MM.1S (cell line): ENCODE data around the gene MTHFR.

ENCODE experiments used
- DNase-seq: peaks from one replicate; pipeline ENCODE4 v3.0.0-alpha.2; 2015
- H2AFZ ChIP-seq: fragments of 300-600 bp; sonication (generic); 2 replicates; pipeline ENCODE4 v1.6.0; 2016; ENCODE audit warnings: antibody characterized with exemption, low read length
- H3F3A ChIP-seq: fragments of 300-600 bp; sonication (generic); 2 replicates; pipeline ENCODE4 v1.6.1; 2016; ENCODE audit warnings: mild to moderate bottlenecking, antibody characterized with exemption, low read length, moderate library complexity, mixed read lengths; ENCODE audit not compliant: insufficient read depth
- H3K27ac ChIP-seq: fragments of 300-600 bp; sonication (generic); 2 replicates; pipeline ENCODE4 v1.5.1; 2016; ENCODE audit warnings: mild to moderate bottlenecking, low read length
- H3K27me3 ChIP-seq: fragments of 300-600 bp; sonication (generic); replicated peaks from 2 replicates; pipeline ENCODE4 v1.6.0; 2016; ENCODE audit warnings: low read length; ENCODE audit not compliant: insufficient read depth
- H3K36me3 ChIP-seq: fragments of 300-600 bp; sonication (generic); replicated peaks from 2 replicates; pipeline ENCODE4 v1.6.1; 2016; ENCODE audit warnings: mild to moderate bottlenecking, low read length, mixed read lengths; ENCODE audit not compliant: insufficient read depth
- H3K4me1 ChIP-seq: fragments of 300-600 bp; sonication (generic); 2 replicates; pipeline ENCODE4 v1.6.1; 2016; ENCODE audit warnings: low read length, mixed read lengths
- H3K4me2 ChIP-seq: fragments of 300-600 bp; sonication (generic); 2 replicates; pipeline ENCODE4 v1.6.0; 2016; ENCODE audit warnings: low read depth, low read length
- H3K4me3 ChIP-seq: fragments of 300-600 bp; sonication (generic); 2 replicates; pipeline ENCODE4 v1.5.1; 2016; ENCODE audit warnings: low read length, mixed read lengths
- H3K79me2 ChIP-seq: fragments of 300-600 bp; sonication (generic); 2 replicates; pipeline ENCODE4 v1.6.1; 2016; ENCODE audit warnings: mixed run types, low read length, mixed read lengths
- H3K9ac ChIP-seq: fragments of 300-600 bp; sonication (generic); 2 replicates; pipeline ENCODE4 v1.6.1; 2016; ENCODE audit warnings: low read length, mixed read lengths
- H3K9me2 ChIP-seq: fragments of 300-600 bp; sonication (generic); replicated peaks from 2 replicates; pipeline ENCODE4 v1.6.1; 2016; ENCODE audit warnings: mild to moderate bottlenecking, low read length, mixed read lengths; ENCODE audit not compliant: insufficient read depth
- H3K9me3 ChIP-seq: fragments of 300-600 bp; sonication (generic); replicated peaks from 2 replicates; pipeline ENCODE4 v1.6.1; 2016; ENCODE audit warnings: mild to moderate bottlenecking, low read length, mixed read lengths; ENCODE audit not compliant: insufficient read depth
- H4K20me1 ChIP-seq: fragments of 300-600 bp; sonication (generic); 2 replicates; pipeline ENCODE4 v1.6.1; 2016; ENCODE audit warnings: mild to moderate bottlenecking, low read length, moderate library complexity, mixed read lengths; ENCODE audit not compliant: insufficient read depth
- CTCF ChIP-seq: fragments of 300-600 bp; sonication (generic); IDR thresholded peaks from 2 replicates; pipeline ENCODE4 v1.5.1; 2016; ENCODE audit warnings: antibody characterized with exemption, low read length, mixed read lengths
- EZH2 ChIP-seq: fragments of 300-600 bp; sonication (generic); optimal IDR thresholded peaks from 2 replicates; pipeline ENCODE3; 2017; ENCODE audit warnings: low read depth, mild to moderate bottlenecking, antibody characterized with exemption, low read length, mixed read lengths
- EZH2phosphoT487 ChIP-seq: fragments of 300-600 bp; sonication (generic); IDR thresholded peaks from 2 replicates; pipeline ENCODE4 v1.6.1; 2018; ENCODE audit warnings: antibody characterized with exemption, low read length

Gene MTHFR

GRCh38 chr1:11828511-11828910 lies 22.7 kb upstream of the MTHFR start:
- no peaks in the 10 kb centered on the region for H3K4me1 ChIP-seq
- H4K20me1 ChIP-seq, result no peaks in the 10 kb centered on the region
- no peaks in the 10 kb centered on the region for H3K79me2 ChIP-seq
- H3K9me3 ChIP-seq, result no peaks in the 10 kb centered on the region
- TF ChIP-seq CTCF, result no peak
- H3K9ac ChIP-seq, result no peak overlapping the region
- no peak for DNase-seq
- no peaks in the 10 kb centered on the region for H3F3A ChIP-seq
- H3K27me3 ChIP-seq, result no peaks in the 10 kb centered on the region
- no peak overlapping the region for H3K27ac ChIP-seq
- no peaks in the 10 kb centered on the region for H3K36me3 ChIP-seq
- no peaks in the 10 kb centered on the region for H3K9me2 ChIP-seq
- H2AFZ ChIP-seq, result no peak overlapping the region
- no peak overlapping the region for H3K4me3 ChIP-seq
- no peak overlapping the region for H3K4me2 ChIP-seq

- Histone ChIP-seq H3K9me2 (no peaks in the 10 kb centered on the region), H4K20me1 (no peaks in the 10 kb centered on the region), H3K36me3 (no peaks in the 10 kb centered on the region), H3F3A (no peaks in the 10 kb centered on the region), H3K4me3 (no peak overlapping the region), H3K9ac (no peak overlapping the region), H3K27me3 (no peaks in the 10 kb centered on the region), H3K4me2 (no peak overlapping the region), H3K79me2 (no peaks in the 10 kb centered on the region), H3K27ac (no peak overlapping the region), H3K9me3 (no peaks in the 10 kb centered on the region), H2AFZ (no peak overlapping the region), H3K4me1 (no peaks in the 10 kb centered on the region)
- TF ChIP-seq EZH2 (no peak), CTCF (no peak)
- no peak for DNase-seq
Measured at GRCh38 chr1:11826946-11827345, 21.2 kb upstream of the MTHFR start.

GRCh38 chr1:11825131-11825530 lies 19.4 kb upstream of the MTHFR start:
- Histone ChIP-seq H3K79me2 (no peaks in the 10 kb centered on the region), H3K9me3 (no peaks in the 10 kb centered on the region), H3F3A (no peaks in the 10 kb centered on the region), H3K36me3 (no peaks in the 10 kb centered on the region), H3K4me2 (no peak overlapping the region), H3K27ac (no peak overlapping the region), H3K9ac (no peak overlapping the region), H3K9me2 (no peaks in the 10 kb centered on the region), H3K4me1 (no peaks in the 10 kb centered on the region), H2AFZ (no peak overlapping the region), H4K20me1 (no peaks in the 10 kb centered on the region), H3K27me3 (no peaks in the 10 kb centered on the region), H3K4me3 (no peak overlapping the region)
- no peak for DNase-seq
- no peak for TF ChIP-seq CTCF
- TF ChIP-seq EZH2, result no peak
- no peak for TF ChIP-seq EZH2phosphoT487
